Smooth muscle cell (in vitro differentiated cells): ENCODE results near the gene ZFP62. TPM values are rescaled to one million over a fixed set of nuclear protein-coding genes. Genes with fewer than 3 reads are reported as not detected.
"Not testable (repeated sequence)": the region's sequence is repeated elsewhere in the genome, so short reads cannot be mapped to it uniquely, and the experiment has no call there.

Experiments used
- DNase-seq: peaks from one replicate; lab custom pipeline; 2025; ENCODE audit not compliant: unreplicated experiment; lab: John Stamatoyannopoulos, UW
- H2AFZ ChIP-seq: fragments of 200-600 bp; sonication (generic); 2 replicates; pipeline ENCODE4 v1.6.0; 2016; ENCODE audit warnings: antibody characterized with exemption, low read depth, mild to moderate bottlenecking
- H3F3A ChIP-seq: fragments of 200-600 bp; sonication (generic); 2 replicates; pipeline ENCODE4 v1.6.0; 2017; ENCODE audit warnings: antibody characterized with exemption, low read depth
- H3K27ac ChIP-seq: fragments of 200-600 bp; sonication (generic); 2 replicates; pipeline ENCODE4 v1.5.1; 2016; ENCODE audit warnings: low read depth, mild to moderate bottlenecking
- H3K27me3 ChIP-seq: fragments of 200-600 bp; sonication (generic); 2 replicates; pipeline ENCODE4 v1.6.1; 2016; ENCODE audit warnings: low read depth, mild to moderate bottlenecking
- H3K36me3 ChIP-seq: fragments of 200-600 bp; sonication (generic); 2 replicates; pipeline ENCODE4 v1.5.1; 2016; ENCODE audit warnings: low read depth
- H3K4me1 ChIP-seq: fragments of 200-600 bp; sonication (generic); 2 replicates; pipeline ENCODE4 v1.5.1; 2016; ENCODE audit warnings: low read depth
- H3K4me2 ChIP-seq: fragments of 200-600 bp; sonication (generic); 2 replicates; pipeline ENCODE4 v1.6.0; 2016; ENCODE audit warnings: mild to moderate bottlenecking
- H3K4me3 ChIP-seq: fragments of 200-600 bp; sonication (generic); 2 replicates; pipeline ENCODE4 v1.5.1; 2016; ENCODE audit warnings: mild to moderate bottlenecking
- H3K79me2 ChIP-seq: fragments of 200-600 bp; sonication (generic); 2 replicates; pipeline ENCODE4 v1.6.0; 2016; ENCODE audit warnings: low read depth, mild to moderate bottlenecking
- H3K9ac ChIP-seq: fragments of 200-600 bp; sonication (generic); 2 replicates; pipeline ENCODE4 v1.6.0; 2016; ENCODE audit warnings: low read depth
- H3K9me3 ChIP-seq: fragments of 200-600 bp; sonication (generic); replicated peaks from 2 replicates; pipeline ENCODE4 v1.5.1; 2016; ENCODE audit warnings: low read depth
- H4K20me1 ChIP-seq: fragments of 200-600 bp; sonication (generic); 2 replicates; pipeline ENCODE4 v1.6.0; 2016; ENCODE audit warnings: low read depth
- WGBS: methylation state at CpG from one replicate; pipeline ENCODE4 v1.1.7; 2016; ENCODE audit warnings: low lambda C conversion rate; 5-methylcytosine and 5-hydroxymethylcytosine counted together
- polyA plus RNA-seq: library from polyadenylated mRNA; unstranded; fragments of >200 nt; fragmentation: Nextera tagmentation; extraction: Ambion mirVana; gene quantifications from 2 replicates; pipeline ENCODE4 v1.2.1, GENCODE V29; 2016
- total RNA-seq: library from RNA; depleted of rRNA; stranded (reverse); fragments of >200 nt; gene quantifications from 2 replicates; pipeline ENCODE4 v1.2.3, GENCODE V29; 2014
- TF ChIP-seq, protein P1 (sequence below): fragments of 200-600 bp; sonication (generic); IDR thresholded peaks from 2 replicates; pipeline ENCODE4 v1.5.1; 2017; ENCODE audit warnings: borderline replicate concordance, mild to moderate bottlenecking, antibody characterized with exemption; ENCODE audit not compliant: insufficient read depth, poor library complexity, severe bottlenecking

ZFP62 gene
- total and polyA plus RNA-seq, 2 experiments from 2014 or later: 6.4 to 9.2 TPM

DNA sequence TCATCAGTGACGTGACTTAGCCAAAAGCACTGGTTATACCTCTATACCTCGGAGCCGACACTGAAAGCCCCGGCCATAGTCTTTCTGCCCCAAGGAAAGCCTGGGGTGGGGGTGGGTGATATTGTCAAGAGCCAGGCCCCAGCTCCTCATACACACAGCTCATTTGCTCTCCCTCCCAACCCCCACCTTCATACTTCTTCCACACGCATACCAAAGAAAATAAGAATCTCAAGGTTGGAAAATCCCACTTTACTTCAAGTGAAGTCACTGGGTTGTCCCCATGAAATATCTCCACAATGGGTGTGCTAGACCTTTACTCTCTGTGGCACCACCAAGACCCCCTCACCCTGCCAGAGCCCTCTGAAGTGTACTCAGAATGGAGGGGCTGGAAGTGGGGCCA, 31.4 kb downstream of the ZFP62 start:
- peak overlapping the region; percentile 96 for H3K4me3 ChIP-seq
- no peak overlapping the region for H3K9ac ChIP-seq
- H3K9me3 ChIP-seq: no peaks in the 10 kb centered on the region
- H2AFZ ChIP-seq: no peak overlapping the region
- peaks cover 3% of the 10 kb centered on the region for H3F3A ChIP-seq
- 98% methylated on average over 5 of the region's 5 CpGs for WGBS
- TF ChIP-seq, protein P1, sequence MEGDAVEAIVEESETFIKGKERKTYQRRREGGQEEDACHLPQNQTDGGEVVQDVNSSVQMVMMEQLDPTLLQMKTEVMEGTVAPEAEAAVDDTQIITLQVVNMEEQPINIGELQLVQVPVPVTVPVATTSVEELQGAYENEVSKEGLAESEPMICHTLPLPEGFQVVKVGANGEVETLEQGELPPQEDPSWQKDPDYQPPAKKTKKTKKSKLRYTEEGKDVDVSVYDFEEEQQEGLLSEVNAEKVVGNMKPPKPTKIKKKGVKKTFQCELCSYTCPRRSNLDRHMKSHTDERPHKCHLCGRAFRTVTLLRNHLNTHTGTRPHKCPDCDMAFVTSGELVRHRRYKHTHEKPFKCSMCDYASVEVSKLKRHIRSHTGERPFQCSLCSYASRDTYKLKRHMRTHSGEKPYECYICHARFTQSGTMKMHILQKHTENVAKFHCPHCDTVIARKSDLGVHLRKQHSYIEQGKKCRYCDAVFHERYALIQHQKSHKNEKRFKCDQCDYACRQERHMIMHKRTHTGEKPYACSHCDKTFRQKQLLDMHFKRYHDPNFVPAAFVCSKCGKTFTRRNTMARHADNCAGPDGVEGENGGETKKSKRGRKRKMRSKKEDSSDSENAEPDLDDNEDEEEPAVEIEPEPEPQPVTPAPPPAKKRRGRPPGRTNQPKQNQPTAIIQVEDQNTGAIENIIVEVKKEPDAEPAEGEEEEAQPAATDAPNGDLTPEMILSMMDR: no peak
- H4K20me1 ChIP-seq: no peaks in the 10 kb centered on the region
- H3K79me2 ChIP-seq: peaks cover 14% of the 10 kb centered on the region
- H3K4me1 ChIP-seq: peaks cover 24% of the 10 kb centered on the region
- H3K27me3 ChIP-seq: no peaks in the 10 kb centered on the region
- no peak overlapping the region for H3K27ac ChIP-seq
- H3K36me3 ChIP-seq: no peaks in the 10 kb centered on the region
- H3K4me2 ChIP-seq: peak overlapping the region; percentile 93
- no peak for DNase-seq

DNA sequence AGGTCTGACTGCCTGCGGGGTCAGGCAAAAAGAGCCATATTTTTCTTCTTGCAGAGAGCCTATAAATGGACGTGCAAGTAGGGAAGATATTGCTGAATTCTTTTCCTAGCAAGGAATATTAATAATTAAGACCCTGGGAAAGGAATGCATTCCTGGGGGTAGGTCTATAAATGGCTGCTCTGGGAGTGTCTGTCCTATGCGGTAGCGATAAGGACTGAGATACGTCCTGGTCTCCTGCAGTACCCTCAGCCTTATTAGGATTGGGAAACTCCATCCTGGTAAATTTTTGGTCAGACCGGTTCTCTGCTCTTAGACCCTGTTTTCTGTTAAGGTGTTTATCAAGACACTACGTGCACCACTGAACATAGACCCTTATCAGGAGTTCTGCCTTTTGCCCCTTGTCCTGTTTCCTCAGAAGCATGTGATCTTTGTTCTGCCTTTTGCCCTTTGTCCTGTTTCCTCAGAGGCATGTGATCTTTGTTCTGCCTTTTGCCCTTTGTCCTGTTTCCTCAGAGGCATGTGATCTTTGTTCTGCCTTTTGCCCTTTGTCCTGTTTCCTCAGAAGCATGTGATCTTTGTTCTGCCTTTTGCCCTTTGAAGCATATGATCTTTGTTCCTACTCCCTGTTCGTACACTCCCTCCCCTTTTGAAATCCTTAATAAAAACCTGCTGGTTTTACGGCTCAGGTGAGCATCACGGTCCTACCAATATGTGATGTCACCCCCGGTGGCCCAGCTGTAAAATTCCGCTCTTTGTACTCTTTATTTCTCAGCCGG, 32.1 kb downstream of the ZFP62 start:
- H3K4me3 ChIP-seq, H3K4me2 ChIP-seq, H4K20me1 ChIP-seq, H3K9me3 ChIP-seq, H3K27ac ChIP-seq, DNase-seq, H3F3A ChIP-seq, H3K9ac ChIP-seq, H3K36me3 ChIP-seq, H2AFZ ChIP-seq, H3K27me3 ChIP-seq: not testable (repeated sequence)
- WGBS: 97% methylated on average over 13 of the region's 13 CpGs
- Histone ChIP-seq H3K79me2 (peaks cover 14% of the 10 kb centered on the region), H3K4me1 (peaks cover 24% of the 10 kb centered on the region)

DNA sequence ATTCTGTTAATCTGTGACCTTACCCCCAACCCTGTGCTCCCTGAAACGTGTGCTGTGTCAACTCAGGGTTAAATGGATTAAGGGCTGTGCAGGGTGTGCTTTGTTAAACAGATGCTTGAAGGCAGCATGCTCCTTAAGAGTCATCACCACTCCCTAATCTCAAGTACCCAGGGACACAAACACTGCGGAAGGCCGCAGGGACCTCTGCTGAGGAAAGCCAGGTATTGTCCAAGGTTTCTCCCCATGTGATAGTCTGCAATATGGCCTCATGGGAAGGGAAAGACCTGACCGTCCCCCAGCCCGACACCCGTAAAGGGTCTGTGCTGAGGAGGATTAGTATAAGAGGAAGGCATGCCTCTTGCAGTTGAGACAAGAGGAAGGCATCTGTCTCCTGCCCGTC, 33.7 kb downstream of the ZFP62 start:
- not testable (repeated sequence) for H3K4me3 ChIP-seq, H3K9me3 ChIP-seq, H3K79me2 ChIP-seq, H2AFZ ChIP-seq, H3K27ac ChIP-seq, DNase-seq, H3K27me3 ChIP-seq, H3K4me2 ChIP-seq, H3K36me3 ChIP-seq, H3F3A ChIP-seq, H4K20me1 ChIP-seq, H3K9ac ChIP-seq
- H3K4me1 ChIP-seq: peaks cover 21% of the 10 kb centered on the region
- 78% methylated on average over 7 of the region's 7 CpGs for WGBS

DNA sequence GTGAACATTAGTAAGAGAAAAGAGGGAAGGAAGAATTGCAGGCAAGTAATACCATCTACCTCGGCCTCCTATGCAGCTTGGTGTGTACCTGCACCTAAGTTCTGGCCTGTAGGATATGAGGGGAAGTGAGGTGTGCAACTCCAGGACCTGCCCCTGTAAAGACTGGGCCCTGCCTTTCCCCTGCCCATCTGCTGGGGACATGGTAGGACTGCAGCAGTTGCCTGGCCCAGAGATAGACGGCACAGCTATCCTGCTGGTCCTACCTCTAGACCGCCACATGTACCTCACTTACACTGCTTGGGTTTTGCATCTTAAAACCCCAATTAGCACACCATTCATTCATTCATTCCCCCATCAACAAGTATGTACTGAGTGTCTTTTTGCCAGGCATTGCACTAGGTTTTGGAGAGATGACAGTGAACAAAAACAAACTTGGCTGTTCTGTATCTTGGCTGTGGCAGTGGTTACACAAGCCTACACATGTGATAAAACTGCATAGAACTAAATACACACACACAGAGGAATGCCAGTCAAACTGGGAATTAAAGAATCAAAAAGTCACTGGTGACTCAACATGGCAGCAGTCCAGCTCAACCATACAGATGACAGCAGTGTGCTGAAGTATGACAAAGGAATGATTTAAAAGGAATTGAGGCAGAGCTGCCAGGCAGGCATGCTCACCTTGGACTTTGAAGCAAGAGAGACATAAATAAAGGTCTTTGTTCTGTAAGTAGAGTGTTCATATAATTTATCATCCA, 35.1 kb downstream of the ZFP62 start:
- WGBS: 95% methylated on average over 3 of the region's 3 CpGs
- H3K9ac ChIP-seq: no peak overlapping the region
- TF ChIP-seq, protein P1: no peak
- no peak overlapping the region for H3K27ac ChIP-seq
- no peak overlapping the region for H3K4me3 ChIP-seq
- peaks cover 13% of the 10 kb centered on the region for H3K4me1 ChIP-seq
- no peaks in the 10 kb centered on the region for H4K20me1 ChIP-seq
- peaks cover 3% of the 10 kb centered on the region for H3K79me2 ChIP-seq
- H2AFZ ChIP-seq: no peak overlapping the region
- H3F3A ChIP-seq: peaks cover 9% of the 10 kb centered on the region
- no peaks in the 10 kb centered on the region for H3K36me3 ChIP-seq
- DNase-seq: no peak
- no peak overlapping the region for H3K4me2 ChIP-seq
- H3K9me3 ChIP-seq: no peaks in the 10 kb centered on the region
- H3K27me3 ChIP-seq: no peaks in the 10 kb centered on the region
